WTC11 (cell line): ENCODE measurements around the gene CLMN. TPM values are rescaled to one million over a fixed set of nuclear protein-coding genes. Genes with fewer than 3 reads are reported as not detected.
A peak's percentile ranks its signal among the peaks of the same experiment; 100 is the strongest.

ENCODE experiments used
- ATAC-seq: fragments of 200-7000 bp; cut with Tn5 transposase; 2 replicates; pipeline ENCODE4 v1.10.0; 2021; ENCODE audit warnings: mild to moderate bottlenecking, moderate library complexity
- CTCF ChIA-PET: fragments of 300-600 bp; sonication (Branson Sonifier 250); formaldehyde crosslinking; loops from one replicate; lab custom pipeline; 2021; ENCODE audit warnings: antibody characterized with exemption; lab: Charles Lee
- POLR2A ChIA-PET: fragments of 350-600 bp; sonication (Branson Sonifier 250); formaldehyde crosslinking; loops from one replicate; lab custom pipeline; 2021; ENCODE audit warnings: antibody characterized with exemption; lab: Charles Lee
- DNase-seq: peaks from one replicate; pipeline ENCODE4 v3.0.0; 2021; ENCODE audit warnings: low spot score
- H3K27ac Mint-ChIP-seq: 2 replicates; pipeline ENCODE4 v1.8.0; 2021; ENCODE audit warnings: mixed read lengths
- H3K27me3 Mint-ChIP-seq: 2 replicates; pipeline ENCODE4 v1.8.0; 2021; ENCODE audit warnings: low read depth, mild to moderate bottlenecking, moderate library complexity, mixed read lengths
- H3K36me3 Mint-ChIP-seq: 2 replicates; pipeline ENCODE4 v1.8.0; 2021; ENCODE audit warnings: mixed read lengths
- H3K4me1 Mint-ChIP-seq: 2 replicates; pipeline ENCODE4 v1.8.0; 2022; ENCODE audit warnings: mixed read lengths
- H3K4me3 Mint-ChIP-seq: 2 replicates; pipeline ENCODE4 v1.8.0; 2021; ENCODE audit warnings: mild to moderate bottlenecking, moderate library complexity, mixed read lengths
- H3K9me3 Mint-ChIP-seq: 2 replicates; pipeline ENCODE4 v1.8.0; 2021; ENCODE audit warnings: mixed read lengths
- EMX1 ChIP-seq: fragments of 250-450 bp; sonication (Bioruptor Pico); IDR thresholded peaks from 2 replicates; pipeline ENCODE4 v1.8.0; 2021; ENCODE audit warnings: mild to moderate bottlenecking
- IRF2 ChIP-seq: sonication (generic); formaldehyde crosslinking; IDR thresholded peaks from 2 replicates; pipeline ENCODE4 v1.8.0; 2022; ENCODE audit warnings: low read depth, missing genetic modification reagents, borderline replicate concordance
- NFYB ChIP-seq: sonication (generic); formaldehyde crosslinking; conservative IDR thresholded peaks from 2 replicates; pipeline ENCODE4 v1.8.0; 2022; ENCODE audit warnings: low read depth, missing genetic modification reagents
- NR2C2 ChIP-seq: sonication (generic); formaldehyde crosslinking; IDR thresholded peaks from 2 replicates; pipeline ENCODE4 v1.8.0; 2022; ENCODE audit warnings: mild to moderate bottlenecking, missing genetic modification reagents
- SMAD4 ChIP-seq: sonication (generic); formaldehyde crosslinking; IDR thresholded peaks from 2 replicates; pipeline ENCODE4 v1.8.0; 2022; ENCODE audit warnings: mild to moderate bottlenecking, missing genetic modification reagents
- TP53 ChIP-seq: sonication (generic); formaldehyde crosslinking; IDR thresholded peaks from 2 replicates; pipeline ENCODE4 v1.8.1; 2023; ENCODE audit warnings: mild to moderate bottlenecking, missing genetic modification reagents
- ZNF121 ChIP-seq: sonication (generic); formaldehyde crosslinking; IDR thresholded peaks from 2 replicates; pipeline ENCODE4 v1.8.0; 2023; ENCODE audit warnings: missing genetic modification reagents
- ZNF232 ChIP-seq: sonication (generic); formaldehyde crosslinking; IDR thresholded peaks from 2 replicates; pipeline ENCODE4 v1.8.0; 2022; ENCODE audit warnings: mild to moderate bottlenecking, missing genetic modification reagents
- ZNF423 ChIP-seq: fragments of 250-450 bp; sonication (Bioruptor Pico); IDR thresholded peaks from 2 replicates; pipeline ENCODE4 v2.1.2; 2022; ENCODE audit warnings: mild to moderate bottlenecking, moderate library complexity
- ZNF671 ChIP-seq: fragments of 250-450 bp; sonication (Bioruptor Pico); IDR thresholded peaks from 2 replicates; pipeline ENCODE4 v1.8.0; 2021; ENCODE audit warnings: mild to moderate bottlenecking
- total RNA-seq: library from RNA; stranded (reverse); gene quantifications from 3 replicates; pipeline ENCODE4 v1.2.3, GENCODE V29; 2021
- TF ChIP-seq, protein P1 (sequence below): sonication (generic); formaldehyde crosslinking; IDR thresholded peaks from 2 replicates; pipeline ENCODE4 v1.8.0; 2022; ENCODE audit warnings: missing genetic modification reagents
- TF ChIP-seq, protein P2 (sequence below): sonication (generic); formaldehyde crosslinking; IDR thresholded peaks from 2 replicates; pipeline ENCODE4 v1.8.0; 2023; ENCODE audit warnings: mild to moderate bottlenecking, missing genetic modification reagents
- TF ChIP-seq, protein P3 (sequence below): sonication (generic); formaldehyde crosslinking; IDR thresholded peaks from 2 replicates; pipeline ENCODE4 v1.8.1; 2023; ENCODE audit warnings: mild to moderate bottlenecking, missing genetic modification reagents
- TF ChIP-seq, protein P4 (sequence below): fragments of 250-450 bp; sonication (Bioruptor Pico); conservative IDR thresholded peaks from 2 replicates; pipeline ENCODE4 v1.9.0; 2021; ENCODE audit warnings: mild to moderate bottlenecking
- TF ChIP-seq, protein P5 (sequence below): fragments of 200-600 bp; IDR thresholded peaks from 2 replicates; pipeline ENCODE4 v1.8.0; 2022; ENCODE audit warnings: antibody characterized with exemption

CLMN gene
- total RNA-seq, 1 experiment from 2014 or later, result 12.2 TPM

DNA sequence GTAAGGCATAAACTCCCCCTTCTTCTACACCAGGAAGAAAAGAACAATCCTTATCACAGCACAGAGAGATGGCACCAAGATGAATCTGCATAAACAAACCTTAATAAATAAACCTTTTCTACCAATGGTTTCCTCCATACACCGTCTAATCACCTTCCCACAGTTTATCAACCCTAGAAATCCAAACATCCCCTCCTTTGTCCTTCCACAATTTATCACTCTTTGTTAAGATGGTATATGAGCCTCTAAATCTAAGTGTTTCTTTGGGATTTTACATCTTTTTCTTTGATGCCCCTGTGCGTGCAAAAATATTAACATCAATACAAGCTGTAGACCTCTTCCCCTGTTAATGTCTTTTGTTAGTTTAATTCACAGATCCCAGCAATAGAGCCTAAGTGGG is 174.9 kb downstream of the CLMN start:
- Mint-ChIP-seq H3K27me3 (no peaks in the 10 kb centered on the region), H3K4me3 (no peak overlapping the region), H3K27ac (no peak overlapping the region), H3K9me3 (peaks cover 15% of the 10 kb centered on the region), H3K4me1 (peaks cover 82% of the 10 kb centered on the region), H3K36me3 (peaks cover 19% of the 10 kb centered on the region)
- DNase-seq (no peak), ATAC-seq (no peak)
- POLR2A ChIA-PET, result interaction anchor here (0.6 kb wide), 1 partner anchor 10 kb away, joined by 5 read pairs; no protein-coding TSS in a partner anchor
- TF ChIP-seq, protein P1, sequence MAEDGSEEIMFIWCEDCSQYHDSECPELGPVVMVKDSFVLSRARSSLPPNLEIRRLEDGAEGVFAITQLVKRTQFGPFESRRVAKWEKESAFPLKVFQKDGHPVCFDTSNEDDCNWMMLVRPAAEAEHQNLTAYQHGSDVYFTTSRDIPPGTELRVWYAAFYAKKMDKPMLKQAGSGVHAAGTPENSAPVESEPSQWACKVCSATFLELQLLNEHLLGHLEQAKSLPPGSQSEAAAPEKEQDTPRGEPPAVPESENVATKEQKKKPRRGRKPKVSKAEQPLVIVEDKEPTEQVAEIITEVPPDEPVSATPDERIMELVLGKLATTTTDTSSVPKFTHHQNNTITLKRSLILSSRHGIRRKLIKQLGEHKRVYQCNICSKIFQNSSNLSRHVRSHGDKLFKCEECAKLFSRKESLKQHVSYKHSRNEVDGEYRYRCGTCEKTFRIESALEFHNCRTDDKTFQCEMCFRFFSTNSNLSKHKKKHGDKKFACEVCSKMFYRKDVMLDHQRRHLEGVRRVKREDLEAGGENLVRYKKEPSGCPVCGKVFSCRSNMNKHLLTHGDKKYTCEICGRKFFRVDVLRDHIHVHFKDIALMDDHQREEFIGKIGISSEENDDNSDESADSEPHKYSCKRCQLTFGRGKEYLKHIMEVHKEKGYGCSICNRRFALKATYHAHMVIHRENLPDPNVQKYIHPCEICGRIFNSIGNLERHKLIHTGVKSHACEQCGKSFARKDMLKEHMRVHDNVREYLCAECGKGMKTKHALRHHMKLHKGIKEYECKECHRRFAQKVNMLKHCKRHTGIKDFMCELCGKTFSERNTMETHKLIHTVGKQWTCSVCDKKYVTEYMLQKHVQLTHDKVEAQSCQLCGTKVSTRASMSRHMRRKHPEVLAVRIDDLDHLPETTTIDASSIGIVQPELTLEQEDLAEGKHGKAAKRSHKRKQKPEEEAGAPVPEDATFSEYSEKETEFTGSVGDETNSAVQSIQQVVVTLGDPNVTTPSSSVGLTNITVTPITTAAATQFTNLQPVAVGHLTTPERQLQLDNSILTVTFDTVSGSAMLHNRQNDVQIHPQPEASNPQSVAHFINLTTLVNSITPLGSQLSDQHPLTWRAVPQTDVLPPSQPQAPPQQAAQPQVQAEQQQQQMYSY, result no peak
- TF ChIP-seq IRF2 (no peak), NR2C2 (CRISPR knock-in tag) (no peak)
- TF ChIP-seq, protein P2, sequence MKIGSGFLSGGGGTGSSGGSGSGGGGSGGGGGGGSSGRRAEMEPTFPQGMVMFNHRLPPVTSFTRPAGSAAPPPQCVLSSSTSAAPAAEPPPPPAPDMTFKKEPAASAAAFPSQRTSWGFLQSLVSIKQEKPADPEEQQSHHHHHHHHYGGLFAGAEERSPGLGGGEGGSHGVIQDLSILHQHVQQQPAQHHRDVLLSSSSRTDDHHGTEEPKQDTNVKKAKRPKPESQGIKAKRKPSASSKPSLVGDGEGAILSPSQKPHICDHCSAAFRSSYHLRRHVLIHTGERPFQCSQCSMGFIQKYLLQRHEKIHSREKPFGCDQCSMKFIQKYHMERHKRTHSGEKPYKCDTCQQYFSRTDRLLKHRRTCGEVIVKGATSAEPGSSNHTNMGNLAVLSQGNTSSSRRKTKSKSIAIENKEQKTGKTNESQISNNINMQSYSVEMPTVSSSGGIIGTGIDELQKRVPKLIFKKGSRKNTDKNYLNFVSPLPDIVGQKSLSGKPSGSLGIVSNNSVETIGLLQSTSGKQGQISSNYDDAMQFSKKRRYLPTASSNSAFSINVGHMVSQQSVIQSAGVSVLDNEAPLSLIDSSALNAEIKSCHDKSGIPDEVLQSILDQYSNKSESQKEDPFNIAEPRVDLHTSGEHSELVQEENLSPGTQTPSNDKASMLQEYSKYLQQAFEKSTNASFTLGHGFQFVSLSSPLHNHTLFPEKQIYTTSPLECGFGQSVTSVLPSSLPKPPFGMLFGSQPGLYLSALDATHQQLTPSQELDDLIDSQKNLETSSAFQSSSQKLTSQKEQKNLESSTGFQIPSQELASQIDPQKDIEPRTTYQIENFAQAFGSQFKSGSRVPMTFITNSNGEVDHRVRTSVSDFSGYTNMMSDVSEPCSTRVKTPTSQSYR (CRISPR knock-in tag), result no peak
- CTCF ChIA-PET, result no interaction called here

DNA sequence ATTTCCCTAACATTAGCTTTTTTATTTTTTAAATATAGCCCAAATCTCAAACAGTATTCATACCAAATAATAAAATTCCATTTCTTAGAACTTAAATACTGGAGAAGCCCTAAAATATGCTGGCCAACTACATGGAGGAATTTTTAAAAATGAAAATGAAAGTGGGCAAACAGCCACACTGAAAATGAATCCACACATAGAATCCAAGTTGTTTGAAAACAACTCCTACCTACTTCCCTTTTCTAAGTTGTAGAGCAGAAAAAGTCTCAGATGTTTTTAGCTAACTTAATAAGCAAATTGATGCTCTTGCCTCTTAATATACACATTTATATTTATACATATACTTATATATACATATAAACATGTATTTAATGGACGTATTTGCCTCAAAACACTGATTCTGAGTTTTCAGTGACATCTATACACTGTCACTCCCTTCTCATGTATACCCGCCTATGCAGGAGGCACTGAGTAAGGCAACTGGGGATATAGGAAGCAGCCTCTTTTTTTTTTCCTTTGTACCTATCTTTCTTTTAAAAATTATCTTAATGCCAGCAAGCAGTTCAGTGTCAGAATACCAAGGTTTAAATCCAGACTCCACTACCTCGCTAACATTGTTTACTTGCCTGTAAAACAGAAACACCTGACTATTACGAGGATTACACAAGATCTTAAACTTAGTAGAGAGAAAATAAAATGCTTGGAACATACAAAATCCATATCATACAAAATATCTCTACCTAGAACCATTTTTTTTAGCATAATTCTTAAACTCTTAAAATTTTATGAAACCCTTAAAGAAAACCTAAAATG is 175.7 kb downstream of the CLMN start:
- H3K4me1 Mint-ChIP-seq, result peaks cover 84% of the 10 kb centered on the region
- TF ChIP-seq, protein P3, sequence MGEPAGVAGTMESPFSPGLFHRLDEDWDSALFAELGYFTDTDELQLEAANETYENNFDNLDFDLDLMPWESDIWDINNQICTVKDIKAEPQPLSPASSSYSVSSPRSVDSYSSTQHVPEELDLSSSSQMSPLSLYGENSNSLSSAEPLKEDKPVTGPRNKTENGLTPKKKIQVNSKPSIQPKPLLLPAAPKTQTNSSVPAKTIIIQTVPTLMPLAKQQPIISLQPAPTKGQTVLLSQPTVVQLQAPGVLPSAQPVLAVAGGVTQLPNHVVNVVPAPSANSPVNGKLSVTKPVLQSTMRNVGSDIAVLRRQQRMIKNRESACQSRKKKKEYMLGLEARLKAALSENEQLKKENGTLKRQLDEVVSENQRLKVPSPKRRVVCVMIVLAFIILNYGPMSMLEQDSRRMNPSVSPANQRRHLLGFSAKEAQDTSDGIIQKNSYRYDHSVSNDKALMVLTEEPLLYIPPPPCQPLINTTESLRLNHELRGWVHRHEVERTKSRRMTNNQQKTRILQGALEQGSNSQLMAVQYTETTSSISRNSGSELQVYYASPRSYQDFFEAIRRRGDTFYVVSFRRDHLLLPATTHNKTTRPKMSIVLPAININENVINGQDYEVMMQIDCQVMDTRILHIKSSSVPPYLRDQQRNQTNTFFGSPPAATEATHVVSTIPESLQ (CRISPR knock-in tag), result no peak
- no peak for TF ChIP-seq ZNF671 (CRISPR knock-in tag)
- TF ChIP-seq SMAD4 (CRISPR knock-in tag), result no peak
- no peak for TF ChIP-seq TP53 (CRISPR knock-in tag)
- no peak overlapping the region for H3K27ac Mint-ChIP-seq
- H3K4me3 Mint-ChIP-seq, result no peak overlapping the region
- peaks cover 19% of the 10 kb centered on the region for H3K36me3 Mint-ChIP-seq
- POLR2A ChIA-PET, result no interaction called here
- no peak for ATAC-seq
- CTCF ChIA-PET, result no interaction called here
- DNase-seq, result no peak
- H3K27me3 Mint-ChIP-seq, result no peaks in the 10 kb centered on the region
- H3K9me3 Mint-ChIP-seq, result peaks cover 15% of the 10 kb centered on the region

DNA sequence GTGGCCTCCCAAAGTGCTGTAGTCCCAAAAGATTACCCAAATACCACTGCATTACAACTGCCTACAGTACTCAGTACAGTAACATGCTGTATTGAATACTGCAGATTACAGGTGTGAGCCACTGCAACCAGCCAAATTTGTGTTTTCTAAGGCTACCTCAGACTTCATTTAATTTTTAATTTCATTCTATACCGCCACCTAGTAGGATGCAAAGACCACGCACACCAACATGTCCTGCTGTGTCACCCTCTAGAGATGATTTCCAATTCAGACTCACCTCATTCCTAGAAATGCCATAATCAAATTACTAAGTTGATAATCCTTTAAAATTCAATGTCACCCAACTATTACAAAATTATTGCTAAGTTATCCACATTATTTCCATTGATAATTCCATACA is 177.5 kb downstream of the CLMN start:
- DNase-seq, result no peak
- TF ChIP-seq ZNF423 (no peak), EMX1 (CRISPR knock-in tag) (no peak), NFYB (CRISPR knock-in tag) (no peak), ZNF121 (CRISPR knock-in tag) (no peak), ZNF232 (CRISPR knock-in tag) (no peak), TP53 (CRISPR knock-in tag) (no peak)
- TF ChIP-seq, protein P4, sequence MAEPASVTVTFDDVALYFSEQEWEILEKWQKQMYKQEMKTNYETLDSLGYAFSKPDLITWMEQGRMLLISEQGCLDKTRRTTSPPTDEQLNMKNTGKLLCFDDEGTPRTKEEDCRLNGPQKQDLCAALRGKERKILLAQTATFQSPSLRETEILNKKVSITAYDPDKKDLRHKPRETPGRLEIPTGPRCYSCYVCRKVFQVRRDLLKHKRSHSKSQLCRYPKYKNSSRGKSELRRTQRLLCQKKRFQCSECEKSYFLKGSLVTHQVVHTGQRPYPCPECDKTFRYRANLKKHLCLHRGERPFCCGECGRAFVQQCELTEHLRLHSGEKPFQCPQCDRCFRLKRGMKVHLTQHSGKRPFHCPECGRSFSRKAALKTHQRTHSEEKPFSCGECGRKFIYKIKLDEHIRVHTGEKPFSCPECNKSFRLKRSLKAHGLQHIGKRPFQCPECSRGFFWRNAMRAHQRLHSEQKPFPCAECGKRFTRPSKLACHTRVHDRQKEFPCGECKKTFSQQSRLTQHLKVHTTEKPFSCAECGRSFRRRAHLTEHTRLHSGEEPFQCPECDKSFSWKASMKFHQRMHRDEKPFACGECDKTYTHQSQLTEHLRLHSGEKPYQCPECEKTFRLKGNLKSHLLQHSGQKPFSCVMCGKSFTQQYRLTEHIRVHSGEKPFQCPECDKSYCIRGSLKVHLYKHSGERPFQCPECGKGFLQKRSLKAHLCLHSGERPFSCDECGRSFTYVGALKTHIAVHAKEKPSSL (CRISPR knock-in tag), result no peak
- TF ChIP-seq, protein P5, sequence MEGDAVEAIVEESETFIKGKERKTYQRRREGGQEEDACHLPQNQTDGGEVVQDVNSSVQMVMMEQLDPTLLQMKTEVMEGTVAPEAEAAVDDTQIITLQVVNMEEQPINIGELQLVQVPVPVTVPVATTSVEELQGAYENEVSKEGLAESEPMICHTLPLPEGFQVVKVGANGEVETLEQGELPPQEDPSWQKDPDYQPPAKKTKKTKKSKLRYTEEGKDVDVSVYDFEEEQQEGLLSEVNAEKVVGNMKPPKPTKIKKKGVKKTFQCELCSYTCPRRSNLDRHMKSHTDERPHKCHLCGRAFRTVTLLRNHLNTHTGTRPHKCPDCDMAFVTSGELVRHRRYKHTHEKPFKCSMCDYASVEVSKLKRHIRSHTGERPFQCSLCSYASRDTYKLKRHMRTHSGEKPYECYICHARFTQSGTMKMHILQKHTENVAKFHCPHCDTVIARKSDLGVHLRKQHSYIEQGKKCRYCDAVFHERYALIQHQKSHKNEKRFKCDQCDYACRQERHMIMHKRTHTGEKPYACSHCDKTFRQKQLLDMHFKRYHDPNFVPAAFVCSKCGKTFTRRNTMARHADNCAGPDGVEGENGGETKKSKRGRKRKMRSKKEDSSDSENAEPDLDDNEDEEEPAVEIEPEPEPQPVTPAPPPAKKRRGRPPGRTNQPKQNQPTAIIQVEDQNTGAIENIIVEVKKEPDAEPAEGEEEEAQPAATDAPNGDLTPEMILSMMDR, result no peak
- TF ChIP-seq, all 79 proteins: peak for 0
- peaks cover 19% of the 10 kb centered on the region for H3K36me3 Mint-ChIP-seq
- ATAC-seq, result no peak; the same call in 1 of the 2 replicates
- H3K9me3 Mint-ChIP-seq, result peaks cover 15% of the 10 kb centered on the region
- no peaks in the 10 kb centered on the region for H3K27me3 Mint-ChIP-seq
- H3K4me3 Mint-ChIP-seq, result no peak overlapping the region
- H3K27ac Mint-ChIP-seq, result peak overlapping the region; percentile 80
- POLR2A ChIA-PET, result no interaction called here
- peaks cover 79% of the 10 kb centered on the region for H3K4me1 Mint-ChIP-seq
- CTCF ChIA-PET, result interaction anchor here (1.1 kb wide), 1 partner anchor 219 kb away, joined by 4 read pairs; no protein-coding TSS in a partner anchor
